ENCODE measurements around the gene NRTN. TPM values are rescaled to one million over a fixed set of nuclear protein-coding genes. Genes with fewer than 3 reads are reported as not detected.
A peak's percentile ranks its signal among the peaks of the same experiment; 100 is the strongest.

NRTN gene
- polyA plus RNA-seq, 3 donors = not detected

DNA sequence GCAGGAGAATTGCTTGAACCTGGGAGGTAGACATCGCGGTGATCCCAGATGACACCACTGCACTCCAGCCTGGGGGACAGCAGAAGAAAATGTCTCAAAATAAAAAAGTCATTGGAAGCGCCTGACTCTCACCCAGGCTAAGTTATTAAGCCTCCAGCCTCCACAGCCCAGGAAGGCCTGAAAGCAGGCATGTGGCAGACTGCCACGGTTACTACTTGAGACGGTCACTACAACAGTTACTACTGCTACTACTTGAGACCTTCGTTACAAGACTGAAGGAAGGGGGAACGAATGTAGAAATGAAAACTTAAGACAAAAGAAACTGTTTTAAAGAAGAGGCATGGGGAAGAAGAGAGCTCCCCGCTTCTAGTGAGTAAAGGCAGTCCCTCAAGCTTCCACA, 29.9 kb upstream of the NRTN start:
- H3K27me3 Mint-ChIP-seq (ENCODE audit: low read depth in 3 of 3) = peaks cover 2 to 16% (median 6%) of the 10 kb centered on the region in 3 donors
- TF ChIP-seq, protein P1, sequence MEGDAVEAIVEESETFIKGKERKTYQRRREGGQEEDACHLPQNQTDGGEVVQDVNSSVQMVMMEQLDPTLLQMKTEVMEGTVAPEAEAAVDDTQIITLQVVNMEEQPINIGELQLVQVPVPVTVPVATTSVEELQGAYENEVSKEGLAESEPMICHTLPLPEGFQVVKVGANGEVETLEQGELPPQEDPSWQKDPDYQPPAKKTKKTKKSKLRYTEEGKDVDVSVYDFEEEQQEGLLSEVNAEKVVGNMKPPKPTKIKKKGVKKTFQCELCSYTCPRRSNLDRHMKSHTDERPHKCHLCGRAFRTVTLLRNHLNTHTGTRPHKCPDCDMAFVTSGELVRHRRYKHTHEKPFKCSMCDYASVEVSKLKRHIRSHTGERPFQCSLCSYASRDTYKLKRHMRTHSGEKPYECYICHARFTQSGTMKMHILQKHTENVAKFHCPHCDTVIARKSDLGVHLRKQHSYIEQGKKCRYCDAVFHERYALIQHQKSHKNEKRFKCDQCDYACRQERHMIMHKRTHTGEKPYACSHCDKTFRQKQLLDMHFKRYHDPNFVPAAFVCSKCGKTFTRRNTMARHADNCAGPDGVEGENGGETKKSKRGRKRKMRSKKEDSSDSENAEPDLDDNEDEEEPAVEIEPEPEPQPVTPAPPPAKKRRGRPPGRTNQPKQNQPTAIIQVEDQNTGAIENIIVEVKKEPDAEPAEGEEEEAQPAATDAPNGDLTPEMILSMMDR (IDR thresholded peaks at IDR 0.05) = no peak
- intact Hi-C loops (cut with micrococcal nuclease) = no loop called here
- WGBS (ENCODE audit: insufficient coverage) = 90% methylated on average over 3 of the region's 8 CpGs
- no peak overlapping the region for H3K4me3 Mint-ChIP-seq
- H3K4me1 ChIP-seq (ENCODE audit: control insufficient read depth in 1 of 2, insufficient read depth in 2 of 2, low read length in 2 of 2) = no peaks in the 10 kb centered on the region
- no peaks in the 10 kb centered on the region for H3K9me3 ChIP-seq (replicated peaks in 1 of 2; ENCODE audit: control insufficient read depth in 1 of 2, insufficient read depth in 1 of 2, low read length in 2 of 2)
- H3K36me3 ChIP-seq (replicated peaks in 1 of 2; ENCODE audit: control insufficient read depth in 1 of 2, insufficient read depth in 2 of 2, low read length in 2 of 2) = no peaks in the 10 kb centered on the region
- H3K27ac Mint-ChIP-seq = peak overlapping the region in 1 of 7 donors; percentile 50
- H3K27me3 ChIP-seq (ENCODE audit: control insufficient read depth in 2 of 2, insufficient read depth in 2 of 2, low read length in 2 of 2) = no peaks in the 10 kb centered on the region
- no peak for DNase-seq
- H3K4me2 ChIP-seq (replicated peaks; ENCODE audit: extremely low read depth, low read length, poor library complexity, severe bottlenecking) = no peak overlapping the region
- H3K9ac ChIP-seq (ENCODE audit: insufficient read depth, low read length, poor library complexity, severe bottlenecking) = no peak overlapping the region
- H3K9me3 Mint-ChIP-seq = peaks cover 0 to 2% (median 0%) of the 10 kb centered on the region in 7 donors
- no peaks in the 10 kb centered on the region for H3K4me1 Mint-ChIP-seq
- H3K27ac ChIP-seq (ENCODE audit: low read depth in 1 of 2, low read length in 2 of 2) = no peak overlapping the region
- H2AFZ ChIP-seq (ENCODE audit: insufficient read depth, low read depth, low read length, poor library complexity, severe bottlenecking) = no peak overlapping the region
- H3K4me3 ChIP-seq (replicated peaks in 1 of 3; ENCODE audit: low read depth in 2 of 3, low read length in 3 of 3) = no peak overlapping the region
- H3K79me2 ChIP-seq (ENCODE audit: insufficient read depth, low read length) = no peaks in the 10 kb centered on the region
- no peaks in the 10 kb centered on the region for H4K20me1 ChIP-seq (ENCODE audit: insufficient read depth, low read length)
- H3K36me3 Mint-ChIP-seq = no peaks in the 10 kb centered on the region

DNA sequence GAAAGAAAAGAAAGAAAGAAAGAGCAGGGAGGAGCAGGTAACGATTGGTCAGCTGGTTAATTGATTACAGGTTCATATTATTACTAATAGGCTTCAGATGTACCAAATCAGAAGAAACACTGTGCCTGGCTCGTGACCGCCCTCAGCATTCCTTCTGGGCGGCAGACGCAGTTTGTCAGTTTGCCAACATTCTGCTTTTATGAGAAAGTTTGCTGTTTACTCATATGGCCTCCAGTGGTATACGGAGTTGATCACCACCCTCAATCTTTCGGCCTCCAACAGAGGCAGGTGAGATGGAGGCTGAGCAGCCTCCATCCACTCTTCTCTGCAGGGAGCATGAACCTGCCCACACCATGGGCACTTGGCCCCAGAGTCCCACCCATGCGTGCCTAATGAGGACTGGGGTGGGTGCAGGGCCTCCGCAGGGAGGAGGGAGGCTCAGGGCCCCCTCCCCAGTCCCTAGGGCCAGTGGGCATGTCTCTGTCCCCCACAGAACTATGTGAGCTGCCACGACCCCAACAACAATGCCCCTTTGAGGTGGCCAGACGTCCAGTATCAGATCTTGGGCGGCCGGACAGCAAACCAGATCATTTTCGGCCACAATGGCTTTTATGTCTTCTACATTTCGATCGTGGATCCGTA, 29.1 kb upstream of the NRTN start:
- TF ChIP-seq, protein P1 (IDR thresholded peaks at IDR 0.05) = no peak
- no peak overlapping the region for H3K9ac ChIP-seq (ENCODE audit: insufficient read depth, low read length, poor library complexity, severe bottlenecking)
- H3K9me3 ChIP-seq (replicated peaks in 1 of 2; ENCODE audit: control insufficient read depth in 1 of 2, insufficient read depth in 1 of 2, low read length in 2 of 2) = no peaks in the 10 kb centered on the region
- no peaks in the 10 kb centered on the region for H3K27me3 ChIP-seq (ENCODE audit: control insufficient read depth in 2 of 2, insufficient read depth in 2 of 2, low read length in 2 of 2)
- H3K79me2 ChIP-seq (ENCODE audit: insufficient read depth, low read length) = no peaks in the 10 kb centered on the region
- Mint-ChIP-seq H3K9me3 (peaks cover 0 to 5% (median 0%) of the 10 kb centered on the region in 7 donors), H3K4me1 (no peaks in the 10 kb centered on the region), H3K4me3 (no peak overlapping the region), H3K27ac (no peak overlapping the region), H3K27me3 (ENCODE audit: low read depth in 3 of 3) (peaks cover 2 to 16% (median 6%) of the 10 kb centered on the region in 3 donors), H3K36me3 (no peaks in the 10 kb centered on the region)
- WGBS (ENCODE audit: insufficient coverage) = 91% methylated on average over 14 of the region's 17 CpGs
- no peaks in the 10 kb centered on the region for H4K20me1 ChIP-seq (ENCODE audit: insufficient read depth, low read length)
- no peak overlapping the region for H3K27ac ChIP-seq (ENCODE audit: low read depth in 1 of 2, low read length in 2 of 2)
- H3K36me3 ChIP-seq (replicated peaks in 1 of 2; ENCODE audit: control insufficient read depth in 1 of 2, insufficient read depth in 2 of 2, low read length in 2 of 2) = no peaks in the 10 kb centered on the region
- intact Hi-C loops (cut with micrococcal nuclease) = no loop called here
- no peaks in the 10 kb centered on the region for H3K4me1 ChIP-seq (ENCODE audit: control insufficient read depth in 1 of 2, insufficient read depth in 2 of 2, low read length in 2 of 2)
- no peak for DNase-seq
- no peak overlapping the region for H3K4me3 ChIP-seq (replicated peaks in 1 of 3; ENCODE audit: low read depth in 2 of 3, low read length in 3 of 3)
- H2AFZ ChIP-seq (ENCODE audit: insufficient read depth, low read depth, low read length, poor library complexity, severe bottlenecking) = no peak overlapping the region
- H3K4me2 ChIP-seq (replicated peaks; ENCODE audit: extremely low read depth, low read length, poor library complexity, severe bottlenecking) = no peak overlapping the region
